ENCODE results near the gene GGCT.

DNA sequence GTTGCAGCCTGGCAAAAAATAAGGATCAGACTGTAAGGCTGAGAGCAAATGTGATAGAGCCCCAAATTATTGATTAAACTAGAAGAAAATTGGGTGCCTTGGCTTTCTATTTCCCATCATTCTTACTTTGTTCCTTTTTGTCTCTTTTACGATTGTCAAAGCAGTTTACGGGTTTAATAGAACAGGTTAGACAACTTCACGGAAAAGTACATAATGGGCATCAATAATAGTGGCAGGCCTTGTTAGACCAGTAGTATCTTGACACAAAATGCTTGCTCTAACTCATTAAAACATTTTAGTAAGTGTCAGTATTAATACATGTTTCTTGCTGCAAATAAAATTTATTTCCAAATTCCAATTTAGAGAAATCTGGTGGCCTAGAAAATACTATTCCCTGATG lies 14.5 kb upstream of the GGCT start:
- TF ChIP-seq, protein P1, sequence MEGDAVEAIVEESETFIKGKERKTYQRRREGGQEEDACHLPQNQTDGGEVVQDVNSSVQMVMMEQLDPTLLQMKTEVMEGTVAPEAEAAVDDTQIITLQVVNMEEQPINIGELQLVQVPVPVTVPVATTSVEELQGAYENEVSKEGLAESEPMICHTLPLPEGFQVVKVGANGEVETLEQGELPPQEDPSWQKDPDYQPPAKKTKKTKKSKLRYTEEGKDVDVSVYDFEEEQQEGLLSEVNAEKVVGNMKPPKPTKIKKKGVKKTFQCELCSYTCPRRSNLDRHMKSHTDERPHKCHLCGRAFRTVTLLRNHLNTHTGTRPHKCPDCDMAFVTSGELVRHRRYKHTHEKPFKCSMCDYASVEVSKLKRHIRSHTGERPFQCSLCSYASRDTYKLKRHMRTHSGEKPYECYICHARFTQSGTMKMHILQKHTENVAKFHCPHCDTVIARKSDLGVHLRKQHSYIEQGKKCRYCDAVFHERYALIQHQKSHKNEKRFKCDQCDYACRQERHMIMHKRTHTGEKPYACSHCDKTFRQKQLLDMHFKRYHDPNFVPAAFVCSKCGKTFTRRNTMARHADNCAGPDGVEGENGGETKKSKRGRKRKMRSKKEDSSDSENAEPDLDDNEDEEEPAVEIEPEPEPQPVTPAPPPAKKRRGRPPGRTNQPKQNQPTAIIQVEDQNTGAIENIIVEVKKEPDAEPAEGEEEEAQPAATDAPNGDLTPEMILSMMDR (conservative IDR thresholded peaks at IDR 0.05; ENCODE audit: low read depth, low read length), result no peak
- TF ChIP-seq EZH2 (IDR thresholded peaks at IDR 0.05; ENCODE audit: low read length, unreplicated experiment), result no peak
